Effector memory CD4-positive, alpha-beta T cell (primary cell): ENCODE data around the gene CYP26C1.
A peak's percentile ranks its signal among the peaks of the same experiment; 100 is the strongest.

Experiments
- DNase-seq, 3 donors: peaks; one replicate each; pipeline ENCODE4 v3.0.0-alpha.2; 2020
- H3K27ac ChIP-seq: 2 replicates; pipeline ENCODE4 v1.7.0; 2013; ENCODE audit warnings: mild to moderate bottlenecking, low read length, moderate library complexity; ENCODE audit not compliant: insufficient read depth, poor library complexity, severe bottlenecking
- H3K27me3 ChIP-seq: replicated peaks from 2 replicates; pipeline ENCODE4 v1.7.0; 2013; ENCODE audit warnings: mild to moderate bottlenecking, low read length; ENCODE audit not compliant: insufficient read depth, control insufficient read depth, poor library complexity, severe bottlenecking
- H3K36me3 ChIP-seq: 2 replicates; pipeline ENCODE4 v1.7.0; 2013; ENCODE audit warnings: mild to moderate bottlenecking, low read length, moderate library complexity; ENCODE audit not compliant: control insufficient read depth, insufficient read depth
- H3K4me1 ChIP-seq: 2 replicates; pipeline ENCODE4 v1.7.0; 2013; ENCODE audit warnings: low read length, mild to moderate bottlenecking; ENCODE audit not compliant: control insufficient read depth, insufficient read depth, poor library complexity, severe bottlenecking
- H3K4me3 ChIP-seq: 2 replicates; pipeline ENCODE4 v1.7.0; 2013; ENCODE audit warnings: low read length, low read depth, mild to moderate bottlenecking; ENCODE audit not compliant: insufficient read depth, poor library complexity, severe bottlenecking
- H3K9me3 ChIP-seq: 2 replicates; pipeline ENCODE4 v1.7.0; 2013; ENCODE audit warnings: mild to moderate bottlenecking, low read length, moderate library complexity; ENCODE audit not compliant: control insufficient read depth

The CYP26C1 gene

DNA sequence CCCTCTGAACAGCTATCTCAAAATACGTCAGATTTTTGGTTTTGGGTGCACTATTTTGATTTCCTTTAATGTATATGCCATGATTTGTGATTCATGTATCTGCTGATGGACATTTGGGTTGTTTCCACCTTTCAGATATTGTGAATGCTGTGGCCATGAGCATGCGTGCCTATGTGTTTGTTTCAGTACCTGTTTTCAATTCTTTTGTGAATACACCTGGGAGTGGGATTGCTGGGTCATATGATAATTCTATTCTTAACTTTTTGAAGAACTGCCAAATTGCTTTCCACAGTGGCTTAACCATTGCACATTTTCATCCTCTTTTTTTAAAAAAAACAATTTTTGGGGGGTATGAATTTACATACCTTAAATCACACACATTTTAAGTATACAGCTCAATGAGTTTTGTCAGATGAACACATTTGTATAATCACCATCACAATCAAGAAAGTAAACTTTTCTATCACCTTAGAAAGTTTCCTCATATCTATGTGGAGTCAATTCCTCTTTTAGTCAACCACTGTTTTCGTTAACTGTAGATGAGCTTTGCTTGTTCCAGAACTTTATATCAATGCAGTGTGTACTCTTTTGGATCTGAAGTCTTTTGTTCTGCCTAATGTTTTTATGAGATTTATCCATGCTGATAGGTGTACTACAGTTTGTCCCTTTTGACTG is 50.0 kb downstream of the CYP26C1 start:
- Histone ChIP-seq H3K4me1 (peaks cover 4% of the 10 kb centered on the region), H3K9me3 (no peaks in the 10 kb centered on the region), H3K27ac (no peak overlapping the region), H3K36me3 (no peaks in the 10 kb centered on the region), H3K4me3 (no peak overlapping the region), H3K27me3 (no peaks in the 10 kb centered on the region)
- DNase-seq, result no peak

DNA sequence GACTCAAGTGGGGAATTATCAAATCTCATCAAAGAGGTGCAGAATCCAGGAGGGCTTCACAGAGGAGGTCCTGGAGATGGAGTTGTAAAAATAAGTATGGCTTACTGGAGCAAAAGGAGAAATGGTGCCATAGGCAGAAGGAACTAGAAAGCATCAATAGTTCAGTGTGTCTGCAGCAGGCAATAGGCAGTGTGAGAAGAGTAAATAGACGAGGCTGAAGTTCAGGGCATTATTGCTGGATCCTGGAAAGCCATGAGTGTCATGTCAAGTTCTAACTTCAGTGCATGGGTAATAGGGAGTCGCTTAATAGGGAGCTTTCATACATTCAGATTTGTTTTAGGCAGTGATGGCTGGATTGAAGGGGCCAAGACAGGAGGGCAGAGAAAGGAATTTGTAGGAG is 52.4 kb downstream of the CYP26C1 start:
- peaks cover 6% of the 10 kb centered on the region for H3K4me1 ChIP-seq
- H3K27me3 ChIP-seq, result no peaks in the 10 kb centered on the region
- H3K36me3 ChIP-seq, result no peaks in the 10 kb centered on the region
- DNase-seq, result no peak
- H3K4me3 ChIP-seq, result no peak overlapping the region
- H3K9me3 ChIP-seq, result no peaks in the 10 kb centered on the region
- H3K27ac ChIP-seq, result no peak overlapping the region

GRCh38 chr10:93115661-93116383 is 55.2 kb downstream of the CYP26C1 start:
- H3K27ac ChIP-seq, result no peak overlapping the region
- DNase-seq, result peak; percentile 33 to 61 (median 35)
- no peaks in the 10 kb centered on the region for H3K9me3 ChIP-seq
- H3K4me3 ChIP-seq, result no peak overlapping the region
- peaks cover 6% of the 10 kb centered on the region for H3K4me1 ChIP-seq
- H3K36me3 ChIP-seq, result no peaks in the 10 kb centered on the region
- no peaks in the 10 kb centered on the region for H3K27me3 ChIP-seq
